Measurements from ENCODE around the gene KIAA1210. TPM values are rescaled to one million over a fixed set of nuclear protein-coding genes. Genes with fewer than 3 reads are reported as not detected.
"Not testable (repeated sequence)": the region's sequence is repeated elsewhere in the genome, so short reads cannot be mapped to it uniquely, and the experiment has no call there.

KIAA1210 gene
- total and polyA plus RNA-seq, 2 of the 4 experiments (the other 2 are of a cell fraction): not detected

GRCh38 chrX:119029656-119030055 is 98.0 kb downstream of the KIAA1210 start:
- H2AFZ ChIP-seq (replicated peaks; ENCODE audit: low read length, poor library complexity); H3K14ac ChIP-seq (replicated peaks; ENCODE audit: low read depth, low read length); H3K27me3 ChIP-seq (ENCODE audit: control insufficient read depth, insufficient read depth, low read length); H2BK15ac ChIP-seq (ENCODE audit: low read depth, low read length); H2AK9ac ChIP-seq (replicated peaks; ENCODE audit: low read depth, low read length, poor library complexity); POLR2A ChIA-PET (ENCODE audit: unreplicated experiment); H2AK5ac ChIP-seq (ENCODE audit: low read depth, low read length); H3K9me3 ChIP-seq (ENCODE audit: control insufficient read depth, insufficient read depth, low read length); CTCF ChIA-PET; H3K36me3 ChIP-seq (ENCODE audit: control insufficient read depth, insufficient read depth, low read length); H3K27ac ChIP-seq (ENCODE audit: insufficient read depth, low read length); H3K4me3 ChIP-seq (ENCODE audit: insufficient read depth, low read depth, low read length); H2BK5ac ChIP-seq (ENCODE audit: low read depth, low read length, poor library complexity, severe bottlenecking); dilution Hi-C loops (cut with HindIII; ENCODE audit: low sequenced_read_pairs, unreplicated experiment); H3K79me1 ChIP-seq (ENCODE audit: low read depth in 1 of 2, low read length in 2 of 2); DNase-seq; H3K56ac ChIP-seq (ENCODE audit: extremely low read depth, insufficient read depth, low read length); H3K4me2 ChIP-seq (ENCODE audit: low read depth, low read length); H4K20me1 ChIP-seq (ENCODE audit: insufficient read depth, low read length); H3K4ac ChIP-seq (ENCODE audit: low read depth, low read length); H4K5ac ChIP-seq (ENCODE audit: low read depth, low read length); H2BK20ac ChIP-seq (ENCODE audit: low read depth, low read length); H4K91ac ChIP-seq (ENCODE audit: insufficient read depth, low read depth, low read length); in situ Hi-C loops (cut with MboI; ENCODE audit: low sequenced_read_pairs); H3K9me1 ChIP-seq (ENCODE audit: insufficient read depth, low read length); H2BK120ac ChIP-seq (ENCODE audit: low read depth, low read length); H3K18ac ChIP-seq (ENCODE audit: low read depth, low read length); H3K23ac ChIP-seq (ENCODE audit: low read depth, low read length); intact Hi-C loops (cut with micrococcal nuclease); H4K8ac ChIP-seq (ENCODE audit: low read depth in 2 of 2, low read length in 2 of 2); ATAC-seq (ENCODE audit: low read depth); BruUV-seq (replicated peaks); H3K4me1 ChIP-seq (ENCODE audit: control insufficient read depth, insufficient read depth, low read length); H3K9ac ChIP-seq (ENCODE audit: low read depth, low read length): not testable (repeated sequence)
- WGBS, 2 experiments (ENCODE audit: extremely low coverage in 2 of 2, insufficient read length in 1 of 2): 80% methylated on average over 2 of the region's 10 CpGs; no CpG with 5 or more reads in 1 of the 2 experiments

Data from IMR-90 (cell line).